ENCODE data around the gene COLEC11. TPM values are rescaled to one million over a fixed set of nuclear protein-coding genes. Genes with fewer than 3 reads are reported as not detected.
"Not testable (repeated sequence)": the region's sequence is repeated elsewhere in the genome, so short reads cannot be mapped to it uniquely, and the experiment has no call there.

Gene COLEC11
- total RNA-seq, 1 donor from 2014 or later = 0.29 TPM

DNA sequence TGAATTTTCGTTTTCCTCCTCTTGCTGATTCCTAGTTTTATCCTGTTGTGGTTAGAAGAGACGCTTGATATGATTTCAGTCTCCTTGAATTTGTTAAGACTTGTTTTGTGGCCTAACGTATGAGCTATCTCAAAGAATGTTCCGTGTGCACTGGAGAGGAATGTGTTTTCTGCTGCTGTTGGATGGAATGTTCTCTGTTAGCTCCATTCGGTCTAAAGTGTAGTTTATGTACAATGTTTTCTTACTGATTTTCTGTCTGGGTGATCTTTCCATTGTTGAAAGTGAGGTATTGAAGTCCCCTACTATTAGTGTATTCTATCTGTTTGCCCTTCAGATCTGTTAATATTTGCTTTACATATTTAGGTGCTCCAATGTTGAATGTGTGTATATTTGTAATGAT, 25.9 kb downstream of the COLEC11 start:
- no peak for DNase-seq (ENCODE audit: extremely low read depth, low read depth, low spot score)

DNA sequence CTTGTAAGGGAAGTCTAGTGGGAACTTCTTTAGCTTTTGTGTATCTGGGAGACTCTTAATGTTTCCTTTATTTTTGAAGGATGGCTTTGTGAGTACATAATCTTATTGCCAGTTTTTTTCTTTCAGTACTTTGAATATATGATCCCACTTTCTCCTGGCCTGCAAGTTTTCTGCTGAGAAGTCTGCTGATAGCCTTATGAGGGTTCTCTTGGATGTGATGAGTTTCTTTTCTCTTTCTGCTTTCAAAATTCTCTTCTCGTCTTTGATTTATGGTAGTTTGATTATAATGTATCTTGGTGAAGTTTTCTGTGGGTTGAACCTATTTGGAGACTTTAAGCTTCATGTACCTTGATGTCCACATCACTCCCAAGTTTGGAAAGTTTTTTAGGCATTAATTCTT, 28.1 kb downstream of the COLEC11 start:
- no peak for DNase-seq (ENCODE audit: extremely low read depth, low read depth, low spot score)

- DNase-seq (ENCODE audit: extremely low read depth, low read depth, low spot score) = no peak
Observed at GRCh38 chr2:3624059-3624794, 29.3 kb downstream of the COLEC11 start.

DNA sequence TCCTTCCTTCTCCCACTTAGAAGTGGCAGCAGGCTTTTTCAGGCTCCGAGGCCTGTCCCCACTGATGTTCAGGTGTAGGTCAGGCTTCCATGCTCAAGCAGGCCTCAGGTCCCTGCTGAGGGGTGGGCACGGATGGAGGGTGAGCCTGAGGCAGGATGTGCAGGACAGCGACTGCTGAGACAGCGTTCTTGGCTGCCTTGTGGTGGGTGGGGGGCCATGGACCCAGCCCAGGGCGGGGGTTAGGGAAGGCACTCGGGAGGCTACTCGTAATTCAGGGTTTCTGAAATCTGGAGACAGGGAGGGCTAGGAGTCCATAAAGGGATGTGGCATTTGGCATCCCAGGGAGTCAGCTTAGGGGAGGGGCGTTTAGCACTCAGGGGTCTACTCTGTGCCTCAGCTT, 30.3 kb downstream of the COLEC11 start:
- DNase-seq (ENCODE audit: extremely low read depth, low read depth, low spot score) = no peak

- no peak for DNase-seq (ENCODE audit: extremely low read depth, low read depth, low spot score)
Observed at GRCh38 chr2:3626118-3626811, 31.4 kb downstream of the COLEC11 start.

GRCh38 chr2:3626812-3627499, 32.0 kb downstream of the COLEC11 start:
- no peak for DNase-seq (ENCODE audit: extremely low read depth, low read depth, low spot score)

- no peak for DNase-seq (ENCODE audit: extremely low read depth, low read depth, low spot score)
Observed at GRCh38 chr2:3627500-3628100, 32.7 kb downstream of the COLEC11 start.

GRCh38 chr2:3628241-3628679, 33.3 kb downstream of the COLEC11 start:
- DNase-seq (ENCODE audit: extremely low read depth, low read depth, low spot score) = no peak

- DNase-seq (ENCODE audit: extremely low read depth, low read depth, low spot score) = no peak
Observed at GRCh38 chr2:3628800-3629199, 33.9 kb downstream of the COLEC11 start.

DNA sequence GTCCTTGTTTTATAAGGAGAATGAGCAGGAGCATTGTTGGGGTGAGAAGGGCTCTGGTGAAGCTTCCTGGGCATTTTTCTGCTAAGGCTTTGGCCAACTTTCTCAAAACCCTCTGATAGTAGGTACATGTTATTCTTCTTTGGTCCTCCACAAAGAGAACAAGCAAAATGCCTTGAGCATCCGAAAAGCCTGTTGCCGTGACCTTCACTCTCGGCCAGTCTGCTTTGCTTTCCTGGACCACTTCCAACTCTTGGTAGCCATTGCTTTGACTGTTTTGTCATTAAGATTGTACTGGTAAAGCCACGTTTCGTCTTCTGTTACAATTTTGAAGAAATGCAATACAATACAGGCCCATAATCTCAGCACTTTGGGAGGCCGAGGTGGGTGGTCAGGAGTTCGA, 35.7 kb downstream of the COLEC11 start:
- no peak for DNase-seq (ENCODE audit: extremely low read depth, low read depth, low spot score)

- DNase-seq (ENCODE audit: extremely low read depth, low read depth, low spot score) = no peak
Observed at GRCh38 chr2:3631161-3631850, 36.4 kb downstream of the COLEC11 start.

DNA sequence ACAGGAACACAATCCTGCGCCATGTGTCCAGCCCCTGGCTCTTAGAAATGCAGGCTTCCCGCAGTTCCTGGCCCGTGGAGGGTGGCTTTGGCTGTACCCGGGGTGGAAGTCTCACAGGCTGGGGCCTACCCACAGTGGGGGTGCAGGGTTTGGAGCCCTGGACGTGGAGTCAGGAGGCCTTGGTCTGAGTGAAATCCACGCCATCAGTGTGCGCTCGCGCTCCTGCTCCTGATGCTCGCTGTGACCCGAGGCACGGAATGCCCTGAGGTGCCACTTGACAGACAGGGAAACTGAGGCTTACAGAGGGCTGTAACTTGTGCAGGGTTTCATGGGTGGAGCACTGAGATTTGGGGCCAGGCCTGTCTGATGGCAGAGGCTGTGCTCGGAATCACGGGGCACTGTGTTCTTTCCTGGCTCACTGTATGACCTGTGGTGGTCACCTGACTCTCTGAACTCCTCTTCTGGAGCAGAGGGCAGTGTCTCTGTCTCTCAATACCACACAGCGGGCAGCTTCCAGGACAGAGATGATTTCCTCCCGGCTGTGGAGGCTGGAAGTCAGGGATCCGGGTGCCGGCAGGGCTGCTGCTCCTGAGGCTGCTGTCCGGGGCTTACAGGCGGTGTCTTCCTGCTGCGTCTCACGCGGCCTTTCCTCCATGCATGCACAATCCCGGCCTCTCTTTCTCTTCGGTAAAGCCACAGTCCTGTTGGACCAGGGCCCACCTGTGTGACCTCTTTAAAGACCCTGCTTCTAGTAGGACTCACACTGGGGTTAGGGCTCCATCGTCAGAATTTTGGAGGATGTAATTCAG, 37.1 kb downstream of the COLEC11 start:
- no peak for DNase-seq (ENCODE audit: extremely low read depth, low read depth, low spot score)

DNA sequence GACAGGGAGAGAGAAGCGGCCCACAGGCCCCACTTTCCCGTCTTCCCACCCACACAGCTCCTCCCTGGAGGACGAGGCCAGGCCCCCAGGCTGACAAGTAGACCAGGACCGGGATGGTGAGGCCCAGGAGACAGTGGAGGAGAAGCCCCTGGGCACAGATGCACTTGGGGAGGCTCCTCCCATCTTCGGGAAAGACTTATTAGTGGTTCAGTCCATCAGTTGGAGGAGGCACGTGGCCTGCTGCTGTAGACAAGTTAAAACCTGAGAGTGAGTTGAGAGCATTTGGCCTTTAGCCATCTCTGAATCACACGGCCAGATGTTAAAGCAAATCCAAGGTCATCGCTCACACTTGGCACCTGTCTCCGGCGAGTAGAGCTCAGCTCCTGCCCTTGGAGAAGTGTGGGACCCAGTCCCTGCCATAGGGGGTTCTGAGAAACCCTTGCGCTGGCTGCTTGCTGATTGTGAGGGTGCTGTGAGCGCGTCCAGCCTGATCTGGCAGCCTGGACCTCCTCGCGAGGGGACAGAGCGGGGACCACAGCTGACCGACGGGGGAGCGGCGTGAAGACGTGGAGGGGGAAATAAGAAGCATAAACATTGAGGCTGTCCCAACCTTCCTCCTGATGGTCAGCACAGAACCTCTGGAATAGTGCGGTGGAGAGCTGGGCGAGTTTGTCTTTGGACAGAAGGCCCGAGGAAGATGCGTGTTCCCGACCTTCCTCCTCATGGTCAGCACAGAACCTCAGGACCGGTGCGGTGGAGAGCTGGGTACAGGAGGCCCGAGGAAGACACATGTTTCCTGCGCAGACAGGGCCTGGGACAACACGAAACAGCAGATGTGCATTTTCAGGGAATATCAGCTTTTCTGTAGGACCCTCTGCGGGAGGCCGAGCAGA, 38.4 kb downstream of the COLEC11 start:
- DNase-seq (ENCODE audit: extremely low read depth, low read depth, low spot score) = no peak

DNA sequence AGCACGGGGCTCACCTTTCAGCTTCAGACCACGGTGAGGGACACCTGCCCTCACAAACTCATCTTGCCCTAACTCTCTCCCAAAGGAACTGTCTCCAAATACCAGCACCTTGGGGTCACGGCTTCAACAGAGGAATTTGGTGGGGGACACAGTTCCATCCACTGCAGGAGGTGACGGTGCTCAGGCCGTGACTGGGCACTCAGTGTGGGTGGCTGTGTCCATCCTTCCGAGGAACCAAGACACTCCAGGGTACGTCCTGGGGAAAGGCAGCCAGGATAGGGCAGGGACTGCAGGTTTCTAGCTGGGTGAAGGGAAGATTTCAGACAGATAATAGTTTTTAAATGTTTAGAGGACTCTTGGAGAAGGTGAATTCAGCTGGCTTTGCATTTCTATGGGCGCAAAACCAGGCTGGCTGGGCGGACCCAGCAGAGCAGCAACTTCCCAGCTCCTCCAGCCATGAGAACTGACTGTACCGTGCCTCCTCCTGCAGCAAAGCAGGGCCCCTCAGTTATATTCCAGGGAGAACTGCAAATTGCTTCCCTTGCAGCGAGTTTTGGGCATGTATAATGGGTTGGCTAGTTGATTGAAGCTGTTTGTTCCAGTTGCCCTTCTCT, 39.2 kb downstream of the COLEC11 start:
- DNase-seq (ENCODE audit: extremely low read depth, low read depth, low spot score) = no peak

GRCh38 chr2:3634596-3635121, 39.7 kb downstream of the COLEC11 start:
- no peak for DNase-seq (ENCODE audit: extremely low read depth, low read depth, low spot score)

GRCh38 chr2:3635171-3635974, 40.5 kb downstream of the COLEC11 start:
- DNase-seq (ENCODE audit: extremely low read depth, low read depth, low spot score) = no peak

DNA sequence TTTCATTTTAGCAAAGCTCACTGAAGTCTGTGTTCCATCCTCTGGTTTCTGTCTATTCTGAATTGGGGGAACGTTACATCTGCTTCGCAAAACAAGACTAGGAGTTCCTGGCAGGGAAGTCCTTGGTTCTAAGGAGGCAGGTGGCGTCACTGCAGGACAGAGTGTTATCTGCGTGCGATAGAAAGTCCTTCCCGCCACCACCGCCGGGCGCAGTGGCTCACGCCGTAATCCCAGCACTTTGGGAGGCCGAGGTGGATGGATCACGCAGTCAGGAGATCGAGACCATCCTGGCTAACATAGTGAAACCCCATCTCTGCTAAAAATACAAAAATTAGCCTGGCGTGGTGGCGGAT, 41.0 kb downstream of the COLEC11 start:
- DNase-seq (ENCODE audit: extremely low read depth, low read depth, low spot score) = not testable (repeated sequence)

All from glomerular endothelial cell (primary cell).